Ovary (tissue), 9 donors: ENCODE measurements around the gene DPH6. TPM values are rescaled to one million over a fixed set of nuclear protein-coding genes. Genes with fewer than 3 reads are reported as not detected.

Experiments
- DNase-seq, 5 donors: peaks; one replicate each; pipeline ENCODE4 v3.0.0-alpha.2; 2019 to 2020
- H3K27ac ChIP-seq, 2 donors: fragments of 200-600 bp; one replicate each; pipeline versions ENCODE4 v1.5.1 to v1.8.0; 2019 to 2022
- H3K27me3 ChIP-seq: fragments of 200-600 bp; one replicate; pipeline ENCODE4 v1.8.0; 2022
- H3K36me3 ChIP-seq: fragments of 200-600 bp; sonication (generic); one replicate; pipeline ENCODE4 v1.5.1; 2019
- H3K4me1 ChIP-seq: one replicate; pipeline ENCODE4 v1.8.1; 2013; ENCODE audit warnings: mild to moderate bottlenecking, moderate library complexity; ENCODE audit not compliant: insufficient read depth
- H3K4me3 ChIP-seq: fragments of 200-600 bp; sonication (generic); one replicate; pipeline ENCODE4 v1.5.1; 2017
- H3K9me3 ChIP-seq, 2 donors: fragments of 200-600 bp in 1 of 2; sonication (generic) in 1 of 2; one replicate each; pipeline versions ENCODE4 v1.5.1 to v1.8.1; 2013 to 2019; ENCODE audit warnings: mild to moderate bottlenecking in 1 of 2, moderate library complexity in 1 of 2
- CTCF ChIP-seq, 3 donors: fragments of 450-650 bp in 2 of 3; fragments of 200-600 bp in 1 of 3; IDR thresholded peaks; one replicate each; pipeline versions ENCODE4 v1.5.1 to v1.8.0; 2016 to 2022; ENCODE audit warnings: antibody characterized with exemption in 3 of 3, mild to moderate bottlenecking in 1 of 3
- EP300 ChIP-seq: sonication (generic); formaldehyde crosslinking; IDR thresholded peaks from one replicate; pipeline ENCODE4 v1.6.1; 2017; ENCODE audit warnings: antibody characterized with exemption
- POLR2A ChIP-seq: fragments of 450-650 bp; IDR thresholded peaks from one replicate; pipeline ENCODE4 v1.6.1; 2017; ENCODE audit warnings: antibody characterized with exemption, mild to moderate bottlenecking, moderate library complexity
- WGBS, 3 donors: extraction: QIAGEN DNeasy Blood & Tissue Kit in 1 of 3; methylation state at CpG; one replicate each; pipeline versions ENCODE4 v1.1.5 to v1.1.7; 2013 to 2017; 5-methylcytosine and 5-hydroxymethylcytosine counted together
- intact Hi-C, 4 donors: fragments of 100-400 bp; cut with DNase I; formaldehyde crosslinking; loops; one replicate each; pipeline versions ENCODE4 v1.11.0 to v1.15.1; 2022 to 2023
- polyA plus RNA-seq, 2 donors: library from polyadenylated mRNA; stranded (reverse); fragments of 200-250 nt in 1 of 2; fragments of 350-450 nt in 1 of 2; fragmentation: Illumina TruSeq in 1 of 2; extraction: RNeasy Lipid Tissue Mini Kit (QIAGEN cat#74804) in 1 of 2; gene quantifications; one replicate each; pipeline ENCODE4 v1.2.3, GENCODE V29; 2013 to 2014
- total RNA-seq, 7 donors: library from RNA; depleted of rRNA in 2 of 7; stranded (reverse); fragments of >200 nt in 2 of 7; fragmentation: NEBNext Ultra II Directional in 3 of 7; extraction: Animal tissue kit (Norgen Biotek cat#: 25700) in 3 of 7; gene quantifications; one replicate each; pipeline versions ENCODE4 v1.1.0 to v1.2.4, GENCODE V29; 2016 to 2023
- donor health status: DM: no; HTN: no; CAD: no; lungs with moderate emphysema.
- donor health status: DM: no; HTN: no; CAD: no.
- donor health status: Bipolar disorder and iron deficiency.
- donor health status: DM: yes; HTN: yes; CAD: no.
- donor health status: DM: no; HTN: no; CAD: no.
- donor health status: DM: yes; HTN: yes; CAD: no.

Gene DPH6
- total and polyA plus RNA-seq, 9 donors: 9.7 to 32.1 (median 24.2) TPM

GRCh38 chr15:35436422-35436821 is 109.5 kb downstream of the DPH6 start:
- H3K27ac ChIP-seq: no peak overlapping the region
- 93 to 99% (median 96%) methylated on average over 4 of the region's 4 CpGs for WGBS, 3 donors
- no peaks in the 10 kb centered on the region for H3K36me3 ChIP-seq
- no peaks in the 10 kb centered on the region for H3K27me3 ChIP-seq
- no peaks in the 10 kb centered on the region for H3K9me3 ChIP-seq
- H3K4me3 ChIP-seq: no peak overlapping the region
- TF ChIP-seq POLR2A (no peak), EP300 (no peak), CTCF (IDR thresholded peaks at IDR 0.05) (no peak)
- H3K4me1 ChIP-seq: peaks cover 10% of the 10 kb centered on the region
- intact Hi-C loops: no loop called here
- DNase-seq: no peak

- Histone ChIP-seq H3K36me3 (no peaks in the 10 kb centered on the region), H3K4me3 (no peak overlapping the region), H3K9me3 (no peaks in the 10 kb centered on the region), H3K4me1 (no peaks in the 10 kb centered on the region), H3K27me3 (no peaks in the 10 kb centered on the region), H3K27ac (no peak overlapping the region)
- intact Hi-C loops: no loop called here
- WGBS, 3 donors: 93 to 100% (median 99%) methylated on average over 1 of the region's 1 CpG
- no peak for DNase-seq
- no peak for TF ChIP-seq CTCF (IDR thresholded peaks at IDR 0.05)
- TF ChIP-seq POLR2A: no peak
- no peak for TF ChIP-seq EP300
These were observed 114.7 kb downstream of the DPH6 start for GRCh38 chr15:35431281-35431680.

- TF ChIP-seq CTCF (IDR thresholded peaks at IDR 0.05) (no peak), EP300 (no peak), POLR2A (no peak)
- H3K4me1 ChIP-seq: no peaks in the 10 kb centered on the region
- no peak overlapping the region for H3K27ac ChIP-seq
- no peaks in the 10 kb centered on the region for H3K9me3 ChIP-seq
- DNase-seq: no peak
- no peaks in the 10 kb centered on the region for H3K27me3 ChIP-seq
- intact Hi-C loops: no loop called here
- no peaks in the 10 kb centered on the region for H3K36me3 ChIP-seq
- H3K4me3 ChIP-seq: no peak overlapping the region
These were observed 115.7 kb downstream of the DPH6 start for GRCh38 chr15:35430301-35430700.

- H3K27ac ChIP-seq: no peak overlapping the region
- intact Hi-C loops: no loop called here
- no peaks in the 10 kb centered on the region for H3K9me3 ChIP-seq
- DNase-seq: no peak
- no peaks in the 10 kb centered on the region for H3K4me1 ChIP-seq
- no peak for TF ChIP-seq EP300
- TF ChIP-seq POLR2A: no peak
- TF ChIP-seq CTCF (IDR thresholded peaks at IDR 0.05): no peak
- no peaks in the 10 kb centered on the region for H3K27me3 ChIP-seq
- H3K4me3 ChIP-seq: no peak overlapping the region
- no peaks in the 10 kb centered on the region for H3K36me3 ChIP-seq
These were observed 118.5 kb downstream of the DPH6 start for GRCh38 chr15:35427496-35427895.

- no peaks in the 10 kb centered on the region for H3K36me3 ChIP-seq
- TF ChIP-seq EP300 (no peak), CTCF (IDR thresholded peaks at IDR 0.05) (no peak), POLR2A (no peak)
- no peak overlapping the region for H3K27ac ChIP-seq
- no peaks in the 10 kb centered on the region for H3K9me3 ChIP-seq
- no peak for DNase-seq
- no peaks in the 10 kb centered on the region for H3K27me3 ChIP-seq
- intact Hi-C loops: no loop called here
- H3K4me3 ChIP-seq: no peak overlapping the region
- H3K4me1 ChIP-seq: no peaks in the 10 kb centered on the region
- 24 to 28% (median 25%) methylated on average over 3 of the region's 3 CpGs for WGBS, 3 donors
These were observed 118.9 kb downstream of the DPH6 start for GRCh38 chr15:35427091-35427490.
